ENCODE measurements around the gene RTN4RL1.

Gene RTN4RL1

GRCh38 chr17:1945621-1946020 lies 79.5 kb downstream of the RTN4RL1 start:
- DNase-seq = no peak

GRCh38 chr17:1943436-1943831 lies 81.7 kb downstream of the RTN4RL1 start:
- DNase-seq = no peak

DNA sequence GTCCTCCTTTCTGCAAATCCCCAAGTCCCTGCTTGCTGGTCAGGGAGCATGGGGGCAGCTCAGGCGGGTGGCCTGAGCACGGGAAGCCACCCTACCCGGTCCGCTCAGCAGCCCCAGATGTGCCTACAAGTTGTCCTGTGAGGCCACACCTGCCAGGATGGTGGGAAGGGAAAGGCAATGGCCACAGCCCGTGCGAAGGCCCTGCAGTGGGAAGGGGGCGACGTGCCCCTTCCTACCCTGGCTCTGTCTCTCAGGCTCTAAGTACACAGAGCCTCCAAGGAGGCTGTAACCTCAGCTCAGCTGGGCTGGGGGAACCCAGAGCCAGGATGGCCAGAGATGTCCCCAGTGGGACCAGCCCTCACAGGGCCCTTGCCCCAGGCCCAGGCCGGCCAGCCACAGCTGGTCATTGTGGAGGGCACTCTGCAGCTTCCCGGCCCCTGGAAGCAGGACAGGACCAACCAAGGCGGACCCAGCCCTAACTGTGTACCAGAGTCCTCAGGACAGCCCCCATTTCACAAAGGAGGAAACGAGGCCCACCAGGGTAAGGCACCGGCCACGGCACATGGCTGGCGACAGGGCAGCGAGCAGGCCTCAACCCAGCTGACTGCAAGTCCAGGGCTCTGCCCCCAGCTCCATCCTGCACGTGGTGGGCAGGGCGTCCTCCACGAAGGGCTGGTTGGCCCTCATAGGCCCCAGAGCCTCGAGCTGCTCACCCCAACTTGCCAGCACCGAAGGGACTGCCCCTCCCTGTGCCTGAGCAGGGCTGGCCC lies 82.3 kb downstream of the RTN4RL1 start:
- no peak for DNase-seq

DNA sequence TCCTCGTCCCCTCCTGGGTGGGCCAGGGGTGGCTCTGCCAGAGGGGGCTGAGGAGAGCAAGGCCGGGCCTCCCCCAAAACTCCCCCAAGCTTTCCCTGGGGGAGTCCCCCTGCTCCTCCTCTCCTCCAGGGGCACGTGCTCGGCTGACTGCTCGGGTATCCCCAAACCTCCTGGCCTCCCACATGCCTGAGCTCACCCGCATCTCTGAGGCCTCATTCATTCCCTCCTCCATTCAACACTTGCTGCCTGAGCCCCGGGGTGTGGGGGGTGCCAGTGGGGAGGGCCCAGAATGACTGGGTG lies 83.1 kb downstream of the RTN4RL1 start:
- DNase-seq = no peak

- DNase-seq = no peak
Observed at GRCh38 chr17:1941272-1942065, 83.7 kb downstream of the RTN4RL1 start.

DNA sequence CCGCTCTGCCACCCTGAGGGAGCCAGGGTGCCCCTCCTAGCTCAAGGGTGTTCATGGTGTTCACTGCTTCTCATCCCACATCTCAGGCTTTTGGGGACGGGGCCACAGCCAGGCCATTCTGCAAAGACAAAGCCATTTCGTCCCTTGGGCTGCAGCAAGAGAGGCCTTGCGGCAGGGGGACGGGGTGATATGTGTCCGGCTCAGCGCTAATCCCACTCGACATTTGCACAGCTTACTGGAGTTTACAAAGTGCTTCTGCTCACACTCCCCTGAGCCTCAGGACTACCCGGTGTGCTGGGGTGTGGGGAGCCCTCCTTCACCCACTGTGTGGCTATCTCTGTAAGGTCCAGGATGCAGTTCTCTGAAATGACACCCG lies 84.3 kb downstream of the RTN4RL1 start:
- no peak for DNase-seq

DNA sequence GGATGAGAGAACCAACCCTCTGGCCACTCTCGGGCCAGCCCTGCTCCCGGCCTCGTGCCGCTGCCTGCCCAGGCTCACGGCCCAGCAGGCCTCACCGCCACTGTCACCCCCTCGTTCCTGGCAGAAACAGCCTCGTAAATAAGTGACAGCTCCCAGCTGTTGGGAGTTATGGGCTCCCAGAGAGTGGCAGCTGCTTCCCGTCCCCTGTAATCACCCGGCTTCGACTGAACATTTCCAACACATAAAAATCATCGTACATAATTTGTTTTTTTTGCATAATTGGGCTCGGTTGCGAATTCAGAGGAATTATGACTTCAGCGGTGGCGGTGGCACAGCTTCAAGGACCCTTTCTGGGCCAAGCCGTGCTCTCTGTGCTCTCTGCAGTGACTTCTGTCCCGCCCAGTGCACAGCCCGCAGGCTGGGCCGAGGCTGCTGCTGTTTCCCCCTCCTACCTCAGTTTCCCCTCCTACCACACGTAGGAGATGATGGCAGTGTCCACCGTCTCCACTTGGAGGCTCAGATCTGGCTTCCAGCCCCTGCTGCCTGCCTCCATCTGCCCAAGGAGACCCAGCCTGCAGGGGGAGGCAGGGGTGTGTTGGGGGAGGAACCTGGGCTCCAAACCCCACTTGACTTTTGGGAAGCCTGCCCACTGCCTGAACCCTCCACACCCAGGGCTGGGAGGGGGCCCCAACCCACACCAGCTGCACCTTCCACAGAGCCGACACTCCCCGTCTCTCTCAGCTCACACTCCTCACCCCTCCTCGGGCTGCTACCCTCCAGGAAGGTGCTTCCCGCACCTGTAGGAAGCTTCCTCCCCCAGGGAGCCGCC lies 84.9 kb downstream of the RTN4RL1 start:
- no peak for DNase-seq

GRCh38 chr17:1937461-1937860 lies 87.7 kb downstream of the RTN4RL1 start:
- no peak for DNase-seq

DNA sequence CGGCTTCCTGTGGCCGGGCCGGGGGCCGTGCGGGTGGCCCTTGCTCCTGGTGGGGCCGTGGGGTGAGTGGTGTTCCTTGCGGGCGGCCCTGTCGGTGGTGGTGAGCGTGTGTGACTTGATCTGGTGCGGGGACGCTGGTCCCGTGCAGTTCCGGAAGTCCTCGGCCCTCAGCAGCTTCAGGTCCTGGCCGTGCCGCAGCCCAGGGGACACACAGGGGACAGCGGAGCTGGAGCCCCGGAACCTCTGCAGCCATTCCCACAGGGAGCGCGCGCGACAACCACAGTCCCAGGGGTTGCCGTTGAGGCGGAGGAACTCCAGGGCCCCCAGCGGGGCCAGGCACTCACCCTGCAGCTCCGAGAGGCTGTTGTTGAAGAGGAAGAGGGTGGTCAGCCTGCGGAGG lies 88.4 kb downstream of the RTN4RL1 start:
- DNase-seq = no peak

DNA sequence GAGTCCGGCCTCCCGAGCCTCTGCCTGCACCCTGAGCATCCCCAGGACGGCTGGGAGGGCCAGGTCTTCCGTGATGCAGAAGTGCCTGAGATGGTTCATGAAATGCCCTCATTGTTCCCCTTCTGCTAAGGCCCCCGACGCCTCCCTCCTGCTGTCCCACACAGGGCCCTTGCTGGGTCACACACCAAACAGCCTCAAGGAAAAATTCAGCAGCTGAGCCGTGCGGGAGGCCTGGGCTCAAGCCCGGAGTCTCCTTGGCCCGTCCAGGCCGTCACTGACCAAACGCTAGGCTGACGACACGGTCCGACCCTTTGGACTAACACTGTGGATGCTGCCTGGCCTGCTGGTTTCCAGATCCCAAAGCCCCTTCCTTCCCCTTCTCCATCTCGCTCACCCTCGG lies 90.2 kb downstream of the RTN4RL1 start:
- DNase-seq = no peak

DNA sequence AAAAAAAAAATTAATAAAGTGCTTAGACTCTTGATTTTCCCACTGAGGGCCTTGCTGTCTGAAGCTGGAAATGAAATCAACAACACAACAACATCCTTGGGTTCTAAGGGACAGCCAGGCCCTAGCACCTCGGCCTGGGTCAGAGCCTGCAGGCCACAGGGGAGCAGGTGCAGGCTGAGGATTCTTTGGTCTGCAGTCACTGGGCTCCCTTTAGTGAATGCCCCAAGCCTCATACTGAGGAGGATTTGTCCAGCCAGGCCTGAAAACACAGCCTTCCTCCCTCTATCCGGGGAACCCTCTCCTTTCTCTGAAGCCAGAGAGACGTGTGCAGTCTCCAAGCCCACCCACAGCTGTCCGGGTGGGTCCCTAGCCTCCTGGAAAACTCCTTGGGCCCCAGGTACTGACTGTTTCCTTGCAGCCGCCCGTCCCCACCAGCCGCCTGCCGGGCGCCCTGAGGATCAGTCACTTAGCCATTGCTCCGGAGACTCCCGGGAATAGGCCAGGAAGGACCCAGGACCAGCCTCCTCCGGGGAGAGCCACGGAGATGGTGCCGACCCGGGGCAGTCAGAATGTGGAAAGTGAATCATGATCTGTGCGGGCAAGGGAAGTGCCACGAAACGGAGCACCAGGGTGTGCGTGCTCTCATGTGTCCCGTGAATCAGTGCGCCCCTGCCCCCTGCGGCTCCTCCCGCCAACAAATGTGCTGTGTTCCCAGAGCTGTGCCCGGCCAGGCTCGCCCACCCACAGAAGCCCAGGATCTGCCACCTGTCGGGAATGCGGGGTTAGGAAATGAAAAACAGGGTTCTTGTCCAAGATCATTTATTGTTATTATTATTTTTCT lies 91.0 kb downstream of the RTN4RL1 start:
- DNase-seq = no peak

GRCh38 chr17:1931844-1932579 lies 93.1 kb downstream of the RTN4RL1 start:
- DNase-seq = no peak

DNA sequence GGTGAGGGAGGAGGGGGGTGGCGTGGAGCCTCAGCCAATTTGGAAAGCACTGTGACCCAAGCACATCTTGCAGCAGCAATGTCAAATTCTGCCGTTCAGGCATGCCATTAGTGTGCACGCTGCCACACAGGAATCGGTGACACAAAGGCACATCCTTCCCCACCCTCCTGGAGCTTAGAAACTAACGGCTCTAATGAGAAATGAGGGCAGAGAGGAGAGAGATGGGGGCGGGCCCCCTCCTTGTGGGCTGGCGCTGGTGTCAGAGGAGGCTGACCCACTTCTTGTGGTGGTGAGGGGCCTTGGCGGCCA lies 94.8 kb downstream of the RTN4RL1 start:
- no peak for DNase-seq

- DNase-seq = no peak
Observed at GRCh38 chr17:1928976-1929375, 96.2 kb downstream of the RTN4RL1 start.

DNA sequence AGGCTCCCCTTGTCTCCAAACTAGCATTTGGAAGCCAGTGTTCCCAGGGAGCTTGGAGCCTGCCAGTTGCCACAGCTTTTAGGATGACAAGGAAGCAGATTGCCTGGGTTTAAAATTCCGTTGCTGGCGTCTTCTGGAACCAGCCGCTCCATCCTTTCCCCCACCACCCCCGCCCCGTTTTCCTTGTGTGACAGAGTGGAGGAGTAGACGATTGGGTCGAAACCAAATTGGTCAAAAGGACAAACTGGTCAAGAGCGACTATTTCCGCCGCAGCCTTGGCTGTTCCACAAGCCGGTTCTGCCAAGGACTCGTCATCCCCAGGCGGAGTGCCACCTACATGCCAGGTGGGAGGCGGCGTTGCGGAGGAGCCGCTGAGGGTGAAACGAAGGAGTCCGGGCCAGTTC lies 104.2 kb downstream of the RTN4RL1 start:
- DNase-seq = no peak

GRCh38 chr17:1919201-1919600 lies 105.9 kb downstream of the RTN4RL1 start:
- no peak for DNase-seq

DNA sequence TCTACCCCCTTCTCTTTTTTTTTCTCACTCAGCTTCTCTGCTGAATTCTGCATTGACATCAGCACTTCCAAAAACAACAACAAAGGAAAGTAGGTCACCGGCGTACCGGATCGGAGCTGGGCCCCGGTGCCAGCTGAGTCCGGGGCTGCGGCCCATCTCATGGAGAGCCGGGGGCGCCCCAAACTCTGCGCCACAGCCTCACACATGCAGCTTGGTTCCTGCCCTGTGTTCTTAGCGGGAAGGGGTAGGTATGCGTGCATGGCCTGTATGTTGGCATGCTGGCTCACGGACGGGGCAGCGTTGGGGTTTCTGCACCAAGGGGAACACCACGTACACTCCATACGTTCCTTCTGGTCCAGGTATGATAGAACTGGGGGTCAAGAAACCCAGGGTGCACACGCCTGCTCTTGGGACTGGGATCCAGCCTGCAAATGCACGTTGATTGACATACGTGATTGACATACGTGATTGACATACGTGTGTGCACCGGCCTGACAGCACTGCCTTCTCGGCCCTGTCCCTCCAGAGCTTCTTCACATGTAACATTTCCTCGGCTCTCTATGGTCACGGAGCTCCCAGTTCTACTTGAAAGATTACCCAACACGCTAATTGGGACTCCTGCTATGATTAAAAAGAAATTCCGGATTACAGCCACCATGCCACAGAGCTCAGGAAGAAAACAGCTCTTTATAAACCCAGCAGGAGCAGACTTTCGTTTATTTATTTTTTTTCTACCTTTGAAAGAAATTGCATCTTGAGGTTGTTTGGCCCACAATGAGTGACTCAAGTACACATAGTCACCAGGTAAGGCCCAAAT lies 106.6 kb downstream of the RTN4RL1 start:
- DNase-seq = no peak

GRCh38 chr17:1916963-1917715 lies 108.0 kb downstream of the RTN4RL1 start:
- no peak for DNase-seq

GRCh38 chr17:1916316-1916715 lies 108.8 kb downstream of the RTN4RL1 start:
- DNase-seq = no peak

- DNase-seq = no peak
Observed at GRCh38 chr17:1915889-1916288, 109.2 kb downstream of the RTN4RL1 start.

DNA sequence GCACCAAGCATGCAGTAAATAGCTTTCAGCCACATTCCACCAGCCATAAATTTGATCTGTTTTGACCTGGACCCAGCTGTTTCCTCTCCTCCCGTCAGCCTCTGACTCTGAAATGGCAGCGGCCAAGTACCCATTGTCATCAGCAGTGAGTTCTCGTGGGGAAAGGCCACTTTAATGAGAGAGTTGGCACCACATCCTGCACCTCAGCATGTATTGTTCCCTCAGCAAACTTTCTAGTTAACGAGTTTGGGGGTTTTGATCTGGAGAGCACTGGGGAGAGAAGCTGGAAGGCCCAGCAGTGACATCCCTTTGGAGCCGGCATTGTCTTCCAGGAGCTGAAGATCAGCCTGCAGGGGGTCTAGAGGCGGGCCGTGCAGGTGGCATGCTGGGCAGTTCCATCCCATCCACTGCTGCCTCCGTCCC lies 110.5 kb downstream of the RTN4RL1 start:
- DNase-seq = no peak
